LNCAP (cell line): ENCODE results near the gene LRRC4B.

Experiments
- TF ChIP-seq, protein P1 (sequence below): fragments of 450-650 bp; IDR thresholded peaks from 2 replicates; pipeline ENCODE4 v1.5.1; 2017; ENCODE audit warnings: mild to moderate bottlenecking

LRRC4B gene

DNA sequence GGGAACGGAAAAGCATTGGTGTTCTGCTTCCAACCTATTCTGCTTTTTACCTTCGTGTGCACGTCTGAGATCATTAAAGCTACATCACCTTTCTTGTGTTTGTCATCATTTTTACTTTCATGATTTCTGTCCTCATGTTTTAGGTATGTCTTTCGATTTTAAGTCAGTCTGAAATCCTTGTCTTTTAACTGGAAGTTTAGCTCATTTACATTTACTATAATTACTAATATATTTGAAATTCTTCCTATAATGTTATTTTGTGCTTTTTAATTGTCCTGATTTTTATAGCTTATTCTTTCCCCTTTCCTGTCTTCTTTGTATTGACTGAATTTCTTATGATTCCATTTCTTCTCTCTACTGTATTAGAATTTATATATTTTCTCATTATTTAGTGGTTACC lies 35.3 kb downstream of the LRRC4B start:
- TF ChIP-seq, protein P1, sequence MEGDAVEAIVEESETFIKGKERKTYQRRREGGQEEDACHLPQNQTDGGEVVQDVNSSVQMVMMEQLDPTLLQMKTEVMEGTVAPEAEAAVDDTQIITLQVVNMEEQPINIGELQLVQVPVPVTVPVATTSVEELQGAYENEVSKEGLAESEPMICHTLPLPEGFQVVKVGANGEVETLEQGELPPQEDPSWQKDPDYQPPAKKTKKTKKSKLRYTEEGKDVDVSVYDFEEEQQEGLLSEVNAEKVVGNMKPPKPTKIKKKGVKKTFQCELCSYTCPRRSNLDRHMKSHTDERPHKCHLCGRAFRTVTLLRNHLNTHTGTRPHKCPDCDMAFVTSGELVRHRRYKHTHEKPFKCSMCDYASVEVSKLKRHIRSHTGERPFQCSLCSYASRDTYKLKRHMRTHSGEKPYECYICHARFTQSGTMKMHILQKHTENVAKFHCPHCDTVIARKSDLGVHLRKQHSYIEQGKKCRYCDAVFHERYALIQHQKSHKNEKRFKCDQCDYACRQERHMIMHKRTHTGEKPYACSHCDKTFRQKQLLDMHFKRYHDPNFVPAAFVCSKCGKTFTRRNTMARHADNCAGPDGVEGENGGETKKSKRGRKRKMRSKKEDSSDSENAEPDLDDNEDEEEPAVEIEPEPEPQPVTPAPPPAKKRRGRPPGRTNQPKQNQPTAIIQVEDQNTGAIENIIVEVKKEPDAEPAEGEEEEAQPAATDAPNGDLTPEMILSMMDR = no peak

DNA sequence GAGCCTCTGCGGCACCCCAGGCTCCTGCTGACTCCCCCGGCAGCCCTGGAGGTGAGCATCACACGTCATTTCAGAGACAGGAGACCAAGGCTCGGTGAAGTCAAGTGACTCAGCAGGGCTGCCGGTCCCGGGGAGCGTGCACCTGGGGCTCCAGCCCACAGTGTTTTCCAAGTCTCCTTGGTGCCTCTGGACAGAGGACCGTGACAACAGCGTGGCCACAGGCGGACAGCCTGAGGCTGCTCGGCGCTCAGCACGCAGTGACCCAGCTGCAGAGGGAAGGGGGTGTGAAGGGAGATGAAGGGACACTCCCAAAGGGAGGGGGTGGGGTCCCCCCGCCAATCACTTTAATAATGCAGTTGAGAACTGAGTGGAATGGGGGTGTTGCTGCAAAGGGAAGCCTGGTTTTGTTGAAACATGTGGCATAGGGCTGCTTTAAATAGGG lies 37.0 kb downstream of the LRRC4B start:
- TF ChIP-seq, protein P1 = no peak

GRCh38 chr19:50522881-50523280 lies 45.4 kb downstream of the LRRC4B start:
- TF ChIP-seq, protein P1 = no peak

DNA sequence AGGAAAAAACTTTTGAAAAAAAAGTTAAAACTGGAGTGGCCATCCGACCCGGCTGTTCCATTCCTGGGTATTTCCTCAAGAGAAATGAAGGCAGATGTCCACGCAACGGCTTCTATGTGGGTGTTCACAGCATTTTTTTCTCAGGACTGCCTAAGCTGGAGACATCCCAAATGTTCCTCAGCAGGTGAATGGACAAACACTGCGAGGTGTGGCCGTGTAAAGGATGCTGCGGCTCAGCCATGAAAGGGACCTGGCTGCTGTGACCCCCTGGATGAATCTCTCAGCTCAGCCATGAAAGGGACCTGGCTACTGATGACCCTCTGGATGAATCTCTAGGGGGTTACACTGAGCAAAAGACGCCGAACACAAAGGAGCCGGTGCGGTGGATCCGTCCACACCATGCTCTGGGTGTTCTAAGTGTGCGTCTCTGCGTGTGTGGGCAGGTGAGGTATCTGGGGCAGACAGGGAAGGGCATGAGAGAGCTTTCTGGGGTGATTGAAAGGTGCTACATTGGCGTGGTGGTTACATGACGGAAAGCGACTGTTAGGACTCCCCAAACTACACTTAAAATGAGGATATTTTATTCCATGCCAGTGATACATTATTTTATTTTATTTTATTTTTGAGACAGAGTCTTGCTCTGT lies 47.3 kb downstream of the LRRC4B start:
- TF ChIP-seq, protein P1 = no peak

- TF ChIP-seq, protein P1 = no peak
Observed at GRCh38 chr19:50519006-50519575, 49.1 kb downstream of the LRRC4B start.

DNA sequence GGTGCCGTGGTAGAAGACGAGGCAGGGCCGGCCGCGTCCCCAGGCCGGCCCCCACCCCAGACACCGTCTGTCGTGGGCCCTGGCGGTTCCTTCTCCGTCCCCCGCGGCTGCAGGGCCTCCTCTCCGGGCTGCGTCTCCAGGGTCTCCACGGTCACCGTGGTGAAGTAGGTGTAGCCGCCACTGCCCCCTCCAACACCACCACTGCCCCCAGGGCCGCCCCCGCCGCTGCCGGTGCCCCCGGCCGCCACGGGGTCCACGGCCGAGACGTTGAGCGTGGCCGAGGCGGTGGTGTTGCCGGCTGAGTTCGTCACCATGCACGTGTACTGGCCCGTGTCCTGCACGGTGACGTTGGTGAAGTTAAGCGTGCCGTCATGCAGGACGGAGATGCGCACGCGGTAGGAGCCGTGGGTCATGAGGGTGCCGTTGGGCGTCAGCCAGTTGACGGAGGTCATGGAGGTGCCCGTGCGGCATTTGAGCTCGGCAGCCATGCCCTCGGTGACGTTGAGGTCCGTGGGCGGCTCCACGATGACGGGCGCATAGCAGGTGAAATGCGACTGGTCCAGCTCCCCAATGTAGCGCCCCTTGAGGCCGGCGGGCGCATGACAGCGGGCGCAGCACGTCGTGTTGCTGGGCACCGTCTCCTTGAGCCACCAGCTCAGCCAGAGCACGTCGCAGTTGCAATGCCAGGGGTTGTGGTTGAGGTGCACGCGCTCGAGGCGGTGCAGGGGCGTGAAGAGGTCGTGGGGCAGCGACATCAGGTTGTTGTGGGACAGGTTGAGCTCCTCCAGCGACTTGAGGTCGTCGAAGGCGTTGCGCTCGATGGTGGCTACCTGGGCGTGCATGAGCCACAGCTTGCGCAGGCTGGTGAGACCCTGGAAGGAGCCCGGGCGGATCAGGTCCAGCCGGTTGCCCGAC lies 49.9 kb downstream of the LRRC4B start:
- TF ChIP-seq, protein P1 = peak; percentile 39; the same call in 1 of the 2 replicates

DNA sequence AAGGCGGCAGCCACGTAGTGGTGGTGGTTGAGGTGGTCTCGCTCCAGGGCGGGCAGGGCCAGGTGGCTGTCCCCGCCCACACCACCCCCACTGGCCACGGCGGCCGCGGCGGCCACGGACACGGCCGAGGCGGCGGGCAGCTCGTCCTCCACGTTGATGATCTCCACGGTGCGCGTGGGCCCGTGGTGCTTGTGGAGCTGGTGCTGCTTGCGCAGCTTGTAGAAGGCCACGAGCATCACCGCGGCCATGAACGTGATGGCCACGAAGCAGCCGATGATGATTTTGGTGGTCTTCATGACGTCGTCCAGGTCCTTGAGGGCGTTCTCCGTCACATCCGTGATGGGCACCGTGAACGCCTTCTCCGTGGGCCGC lies 50.5 kb downstream of the LRRC4B start:
- TF ChIP-seq, protein P1 = no peak
